GM18951 (cell line): ENCODE results near the gene CCDC89.

Source experiments
- POLR2A ChIP-seq: IDR thresholded peaks from 4 replicates; pipeline ENCODE4 v1.6.1; 2011; ENCODE audit warnings: mild to moderate bottlenecking; ENCODE audit not compliant: insufficient read length, insufficient read depth; ENCODE audit errors: extremely low read depth
- in situ Hi-C: fragments of 300-500 bp; cut with MboI; formaldehyde crosslinking; loops from one replicate; pipeline ENCODE4 v1.12.0; 2022; ENCODE audit warnings: low sequenced_read_pairs, mixed read lengths, inconsistent platforms; ENCODE audit not compliant: unreplicated experiment

Gene CCDC89

GRCh38 chr11:85685820-85686459 lies at the start of gene CCDC89:
CCDC89 (minus strand) TSS chr11:85686195; CDS start chr11:85686130, 65 bp downstream.
- no peak for TF ChIP-seq POLR2A
- in situ Hi-C loops: no loop called here

- TF ChIP-seq POLR2A: no peak
- in situ Hi-C loops: no loop called here
Observed at GRCh38 chr11:85732965-85733364, 47.0 kb upstream of the CCDC89 start.

DNA sequence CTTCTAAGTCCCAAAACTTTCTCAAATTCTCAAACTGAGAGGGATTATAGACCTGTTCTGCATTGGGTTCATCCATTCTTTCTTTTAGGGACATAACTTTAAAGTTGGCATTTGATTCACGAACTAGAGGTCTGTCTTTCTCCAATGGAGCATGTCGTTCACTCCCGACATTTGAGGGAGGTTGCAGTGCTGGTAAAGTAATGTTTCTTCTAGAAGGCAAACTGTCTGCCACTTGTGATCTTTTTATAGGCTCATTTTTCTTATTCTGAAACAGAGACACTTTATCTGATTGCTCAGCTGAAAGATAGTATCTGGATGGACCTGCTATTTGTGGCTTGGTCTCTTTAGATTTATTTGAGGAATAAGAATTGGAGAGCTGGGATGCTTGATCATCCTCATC lies 40.4 kb upstream of the CCDC89 start:
- TF ChIP-seq POLR2A: no peak
- in situ Hi-C loops: no loop called here

GRCh38 chr11:85725510-85726258 lies 39.7 kb upstream of the CCDC89 start:
- no peak for TF ChIP-seq POLR2A
- in situ Hi-C loops: no loop called here

GRCh38 chr11:85724748-85725465 lies 38.9 kb upstream of the CCDC89 start:
- in situ Hi-C loops: no loop called here
- no peak for TF ChIP-seq POLR2A

DNA sequence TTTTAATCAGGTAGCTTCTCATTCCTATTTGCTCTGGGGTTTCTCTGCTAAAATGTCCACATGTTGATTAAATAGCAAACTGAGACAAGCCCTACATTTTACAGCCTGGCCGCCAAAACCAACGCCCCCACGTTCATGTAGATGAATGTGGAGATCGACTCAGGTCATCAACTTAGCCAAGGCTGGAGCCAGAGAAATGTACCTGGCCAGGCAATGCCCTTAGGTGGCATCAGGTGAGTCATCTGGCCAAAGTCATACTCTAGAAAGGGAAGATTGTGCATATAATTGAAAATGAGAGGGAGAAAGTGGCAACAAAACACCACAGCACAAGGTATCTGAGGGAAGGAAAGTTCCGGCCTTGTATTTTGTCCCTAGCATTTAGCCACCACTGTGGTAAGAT lies 37.1 kb upstream of the CCDC89 start:
- in situ Hi-C loops: no loop called here

DNA sequence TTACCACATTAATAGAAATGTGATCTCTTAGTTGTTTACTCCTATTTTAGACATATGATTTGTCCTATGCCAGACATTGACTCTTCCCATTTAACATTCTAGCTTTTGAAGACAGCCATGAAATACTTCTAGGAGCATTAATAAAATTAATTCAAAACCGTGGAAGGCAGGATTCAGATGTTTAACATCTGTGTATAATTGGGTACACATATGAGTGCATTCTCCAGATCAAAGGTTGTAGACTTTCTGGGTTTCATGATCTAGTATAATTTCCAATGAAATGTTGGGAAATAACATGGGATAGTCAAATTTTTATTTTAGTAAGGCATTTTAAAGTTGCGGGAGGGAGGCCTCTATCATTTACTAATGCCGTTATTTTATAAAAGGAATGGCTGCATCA lies 35.2 kb upstream of the CCDC89 start:
- in situ Hi-C loops: no loop called here
- no peak for TF ChIP-seq POLR2A

More for the DNA sequence above, 37.1 kb upstream of the CCDC89 start:
- TF ChIP-seq POLR2A: no peak

- in situ Hi-C loops: no loop called here
- no peak for TF ChIP-seq POLR2A
Observed at GRCh38 chr11:85718991-85719807, 33.2 kb upstream of the CCDC89 start.

DNA sequence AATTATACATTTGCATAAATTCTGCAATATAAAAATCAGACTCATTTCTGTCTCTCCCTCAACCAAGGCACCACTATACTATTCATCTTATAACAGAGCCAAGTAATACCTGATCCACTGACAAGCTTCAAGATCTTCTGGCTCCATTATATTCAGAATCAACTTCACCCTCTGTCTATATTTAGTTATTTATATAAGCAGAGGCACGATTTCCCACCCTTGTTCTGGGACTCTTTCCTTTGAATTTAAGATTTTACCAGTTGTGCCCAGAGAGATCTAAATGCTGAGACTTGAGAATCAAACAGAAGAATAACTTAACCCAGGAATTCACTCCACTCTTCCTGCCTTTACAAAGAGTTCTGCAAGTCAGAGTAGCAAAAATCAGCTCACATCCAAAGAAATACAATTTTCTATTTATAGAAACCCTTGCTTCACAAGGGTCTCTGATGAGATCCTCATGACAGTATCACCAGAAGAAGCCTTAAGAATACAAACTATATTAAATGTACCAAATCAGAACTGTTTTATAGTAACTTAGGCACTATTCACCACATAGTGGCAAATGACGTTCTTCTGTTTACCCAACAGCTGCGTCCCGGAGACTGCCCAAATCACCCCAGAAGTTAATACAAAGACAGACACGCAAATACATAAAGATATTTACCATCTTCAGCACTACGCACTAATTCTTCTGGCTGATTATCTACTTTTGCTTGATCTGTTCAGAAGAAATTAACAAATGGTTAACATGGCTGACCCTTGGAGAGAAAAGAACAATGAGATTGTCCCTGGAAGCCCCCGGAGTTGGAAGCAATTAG lies 32.3 kb upstream of the CCDC89 start:
- in situ Hi-C loops: no loop called here
- no peak for TF ChIP-seq POLR2A

GRCh38 chr11:85717429-85717828 lies 31.4 kb upstream of the CCDC89 start:
- in situ Hi-C loops: no loop called here
- no peak for TF ChIP-seq POLR2A

DNA sequence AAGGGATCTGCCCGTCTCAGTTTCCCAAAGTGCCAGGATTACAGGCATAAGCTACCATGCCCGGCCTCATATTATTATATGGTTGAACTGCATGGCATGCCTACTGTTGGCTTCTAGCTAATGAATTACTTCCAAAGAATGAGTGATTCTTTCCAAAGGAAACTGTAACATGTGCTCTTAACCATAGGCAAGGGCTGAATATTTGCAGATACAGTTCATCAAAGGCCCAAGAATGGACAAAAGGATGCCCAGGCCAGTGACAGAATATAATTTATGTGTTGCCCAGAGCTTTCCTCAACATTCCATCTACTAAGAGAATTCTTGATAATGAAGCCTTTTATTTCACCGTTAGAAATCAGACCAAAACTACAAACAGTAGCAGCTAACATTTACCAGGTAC lies 27.0 kb upstream of the CCDC89 start:
- no peak for TF ChIP-seq POLR2A
- in situ Hi-C loops: no loop called here

DNA sequence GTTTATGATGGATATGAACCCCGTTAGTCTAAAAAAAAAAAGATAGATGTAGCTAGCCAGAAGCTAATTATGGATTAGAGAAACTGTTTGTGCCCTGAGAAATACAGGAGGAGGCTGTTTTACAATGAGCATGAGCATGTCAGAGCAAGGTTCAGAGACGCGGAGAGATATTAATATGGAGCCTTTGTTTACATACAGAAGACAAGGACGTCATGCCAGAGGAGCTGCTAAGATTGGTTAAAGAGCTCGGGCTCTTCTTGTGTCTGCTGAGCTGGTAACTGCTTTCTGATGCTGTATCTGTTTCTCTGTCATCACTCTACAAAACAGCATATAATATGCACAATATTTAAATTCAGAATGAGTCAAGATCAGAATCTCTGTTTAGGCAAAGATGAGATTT lies 24.9 kb upstream of the CCDC89 start:
- in situ Hi-C loops: no loop called here
- no peak for TF ChIP-seq POLR2A
